Fibroblast of pulmonary artery (primary cell): ENCODE data around the gene ASXL3.

Experiments
- DNase-seq: peaks from one replicate; pipeline ENCODE4 v3.0.0-alpha.2; 2010; ENCODE audit warnings: low read depth
- H3K4me3 ChIP-seq: replicated peaks from 2 replicates; pipeline ENCODE4 v1.5.1; 2011; ENCODE audit warnings: low read depth, mild to moderate bottlenecking, control low read depth, low read length, moderate library complexity
- CTCF ChIP-seq: IDR thresholded peaks from 2 replicates; pipeline ENCODE4 v1.5.1; 2011; ENCODE audit warnings: mild to moderate bottlenecking, control low read depth, low read length, inconsistent platforms; ENCODE audit errors: missing control alignments

The ASXL3 gene

GRCh38 chr18:33573193-33573592, 4.8 kb upstream of the ASXL3 start:
- H3K4me3 ChIP-seq = no peak overlapping the region
- DNase-seq = no peak
- TF ChIP-seq CTCF = no peak

- no peak overlapping the region for H3K4me3 ChIP-seq
- TF ChIP-seq CTCF = no peak
Observed at GRCh38 chr18:33575451-33575850, 2.6 kb upstream of the ASXL3 start.

GRCh38 chr18:33576999-33577646, 896 bp upstream of the ASXL3 start:
- DNase-seq = no peak
- peak overlapping the region; percentile 62 for H3K4me3 ChIP-seq
- TF ChIP-seq CTCF = no peak

More at GRCh38 chr18:33575451-33575850, 2.6 kb upstream of the ASXL3 start:
- no peak for DNase-seq

GRCh38 chr18:33578518-33579348, 714 bp downstream of the ASXL3 start:
- H3K4me3 ChIP-seq = peak overlapping the region; percentile 47
- no peak for DNase-seq
- no peak for TF ChIP-seq CTCF

GRCh38 chr18:33579349-33580215, 1.6 kb downstream of the ASXL3 start:
- no peak for DNase-seq
- TF ChIP-seq CTCF = no peak
- peak overlapping the region; percentile 47 for H3K4me3 ChIP-seq

- DNase-seq = no peak
- H3K4me3 ChIP-seq = no peak overlapping the region
- TF ChIP-seq CTCF = no peak
Observed at GRCh38 chr18:33580546-33580945, 2.5 kb downstream of the ASXL3 start.
